Activated CD4-positive, alpha-beta T cell treated with anti-CD3 and anti-CD28 coated beads, Interleukin-2, amount 50 U/mL, for 48 hours (primary cell): ENCODE data around the gene STON1.
"Not testable (repeated sequence)": the region's sequence is repeated elsewhere in the genome, so short reads cannot be mapped to it uniquely, and the experiment has no call there.

Experiments
- DNase-seq, 2 experiments: peaks; one replicate each; pipeline ENCODE4 v3.0.0-alpha.2; 2020

The STON1 gene

DNA sequence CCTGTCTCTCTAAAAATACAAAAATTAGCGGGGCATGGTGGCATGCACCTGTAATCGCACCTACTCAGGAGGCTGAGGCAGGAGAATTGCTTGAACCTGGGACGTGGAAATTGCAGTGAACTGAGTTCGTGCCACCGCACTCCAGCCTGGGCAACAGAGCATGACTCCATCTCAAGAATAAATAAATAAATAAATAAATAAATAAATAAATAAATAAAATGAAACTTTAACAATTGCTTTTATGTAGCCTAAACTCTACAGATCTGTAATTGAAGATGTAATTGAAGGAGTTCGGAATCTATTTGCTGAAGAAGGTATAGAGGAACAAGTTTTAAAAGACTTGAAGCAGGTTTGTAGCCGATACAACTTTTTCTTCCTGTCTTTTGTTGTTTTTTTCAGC, 90.7 kb downstream of the STON1 start:
- no peak for DNase-seq

DNA sequence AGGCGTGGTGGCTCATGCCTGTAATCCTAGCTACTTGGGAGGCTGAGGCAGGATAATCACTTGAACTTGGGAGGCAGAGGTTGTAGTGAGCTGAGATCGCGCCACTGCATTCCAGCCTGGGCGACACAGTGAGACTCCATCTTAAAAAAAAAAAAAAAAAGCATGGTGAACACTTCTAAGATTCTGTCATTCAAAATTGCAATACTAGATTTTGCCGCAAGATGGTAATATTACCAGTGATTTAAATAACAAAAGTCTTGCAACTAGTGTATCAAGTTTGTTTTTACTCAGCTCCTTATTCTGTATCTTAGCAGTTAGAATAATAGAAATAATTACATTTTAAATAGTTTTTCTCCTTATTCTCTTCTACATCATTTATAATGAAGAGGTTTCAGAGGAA, 92.7 kb downstream of the STON1 start:
- not testable (repeated sequence) for DNase-seq

DNA sequence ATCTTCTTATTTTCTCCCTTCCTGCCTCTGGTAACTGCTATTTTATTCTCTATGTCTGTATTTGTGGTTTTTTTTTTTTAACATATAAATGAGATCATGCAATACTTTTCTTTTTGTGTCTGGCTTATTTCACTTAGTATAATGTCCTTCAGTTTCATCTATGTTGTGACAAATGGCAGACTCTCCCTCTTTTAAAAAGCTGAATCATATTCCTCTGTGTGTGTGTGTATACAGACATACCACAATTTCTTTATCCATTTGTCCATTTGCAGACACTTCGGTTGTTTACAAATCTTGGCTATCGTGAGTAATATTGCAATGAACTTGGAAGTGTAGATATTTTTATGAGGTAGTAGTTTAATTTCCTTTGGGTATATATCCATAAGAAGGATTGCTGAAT, 94.7 kb downstream of the STON1 start:
- DNase-seq = no peak

DNA sequence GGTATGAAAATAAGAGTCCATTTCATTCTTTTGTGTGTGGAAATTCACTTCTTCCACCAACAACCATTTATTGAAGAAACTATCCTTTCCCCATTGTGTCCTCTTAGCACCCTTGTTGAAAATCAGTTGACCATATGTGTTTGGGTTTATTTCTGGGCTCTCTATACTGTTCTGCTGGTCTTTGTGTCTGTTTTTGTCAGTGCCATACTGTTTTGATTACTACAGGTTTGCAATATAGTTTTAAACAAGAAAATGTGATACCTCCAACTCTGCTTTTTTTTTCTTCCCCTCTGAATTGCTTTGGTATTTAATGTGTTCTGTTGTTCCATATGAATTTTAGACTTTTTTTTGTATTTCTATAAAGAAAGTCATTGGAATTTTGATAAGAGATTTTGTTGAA, 96.1 kb downstream of the STON1 start:
- DNase-seq = no peak

DNA sequence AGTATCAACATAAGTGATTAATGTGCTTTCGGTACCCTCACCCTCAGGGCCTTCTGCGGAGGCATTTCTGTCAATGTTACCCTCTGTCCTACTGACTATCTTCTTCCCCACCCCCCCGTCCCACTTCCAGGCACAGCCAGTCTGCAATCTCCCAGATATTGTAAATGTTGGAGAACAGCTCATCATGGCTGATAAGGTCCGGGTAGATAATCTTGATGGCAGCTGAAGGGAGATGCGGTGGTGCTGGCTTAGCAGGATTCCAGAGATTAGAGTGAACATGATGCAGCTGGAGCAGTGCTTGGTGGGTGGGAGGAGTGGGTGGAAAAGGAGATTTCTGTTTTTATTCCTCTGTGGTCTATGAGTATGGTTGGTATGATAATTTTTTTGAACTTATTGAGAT, 103.2 kb downstream of the STON1 start:
- DNase-seq = no peak

DNA sequence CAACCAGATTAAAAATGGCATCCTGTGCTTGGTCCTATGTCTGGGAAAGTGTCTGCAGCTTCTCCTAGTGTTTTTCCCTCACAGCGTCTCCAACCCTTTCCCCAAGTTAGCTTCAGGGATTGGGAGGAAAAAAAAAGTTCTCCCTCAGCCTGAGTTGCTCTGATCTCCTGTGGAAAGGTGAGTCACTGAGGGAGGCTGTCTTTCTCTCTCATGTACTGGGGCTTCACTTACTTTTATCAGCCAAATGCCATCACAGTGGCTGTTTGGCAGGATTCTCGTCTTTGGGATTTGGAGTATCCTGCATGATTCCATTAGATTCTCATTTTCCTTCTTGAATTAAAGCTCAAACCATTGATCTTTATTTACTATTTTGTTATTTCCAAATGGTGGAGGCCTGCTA, 105.8 kb downstream of the STON1 start:
- DNase-seq = no peak

DNA sequence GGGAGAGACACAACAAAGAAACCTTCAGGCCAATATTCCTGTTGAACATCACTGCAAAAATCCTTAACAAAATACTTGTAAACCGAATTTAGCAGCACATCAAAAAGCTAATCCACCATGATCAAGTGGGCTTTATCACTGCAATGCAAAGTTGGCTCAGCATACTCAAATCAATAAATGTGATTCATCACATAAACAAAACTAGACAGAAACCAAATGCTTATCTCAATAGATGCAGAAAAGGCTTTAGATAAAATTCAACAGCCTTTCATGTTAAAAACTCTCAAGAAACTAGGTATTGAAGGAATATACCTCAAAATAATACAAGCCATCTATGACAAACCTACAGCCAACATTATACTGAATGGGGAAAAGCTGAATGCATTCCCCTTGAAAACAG, 108.3 kb downstream of the STON1 start:
- no peak for DNase-seq
